Thoracic aorta (tissue), 2 donors: ENCODE data around the gene CEP164. TPM values are rescaled to one million over a fixed set of nuclear protein-coding genes. Genes with fewer than 3 reads are reported as not detected.
A peak's percentile ranks its signal among the peaks of the same experiment; 100 is the strongest.

Experiments used
- ATAC-seq: fragments of 150-250 bp; one replicate; pipeline ENCODE4 v1.8.0; 2017; ENCODE audit warnings: low read depth; ENCODE audit not compliant: insufficient number of reproducible peaks, low FRiP score
- DNase-seq: peaks from one replicate; pipeline ENCODE4 v3.0.0-alpha.2; 2020; ENCODE audit warnings: low spot score
- H3K27ac ChIP-seq, 2 donors: fragments of 200-600 bp; sonication (generic); 1 replicate in 1 of 2; 2 replicates in 1 of 2; pipeline ENCODE4 v1.5.1; 2016; ENCODE audit warnings: mild to moderate bottlenecking in 2 of 2, moderate library complexity in 2 of 2
- H3K27me3 ChIP-seq: fragments of 200-600 bp; sonication (generic); replicated peaks from 2 replicates; pipeline ENCODE4 v1.6.0; 2016; ENCODE audit warnings: mild to moderate bottlenecking; ENCODE audit not compliant: insufficient read depth
- H3K36me3 ChIP-seq: fragments of 200-600 bp; sonication (generic); one replicate; pipeline ENCODE4 v1.5.1; 2016
- H3K4me1 ChIP-seq, 2 donors: fragments of 200-600 bp; sonication (generic); 1 replicate in 1 of 2; 2 replicates in 1 of 2; pipeline versions ENCODE4 v1.5.1 to v1.6.0; 2016; ENCODE audit warnings: low read depth in 2 of 2, mild to moderate bottlenecking in 1 of 2; ENCODE audit not compliant: control insufficient read depth in 1 of 2
- H3K4me3 ChIP-seq: fragments of 200-600 bp; sonication (generic); 2 replicates; pipeline ENCODE4 v1.5.1; 2016; ENCODE audit warnings: mild to moderate bottlenecking
- H3K9me3 ChIP-seq: fragments of 200-600 bp; sonication (generic); 2 replicates; pipeline ENCODE4 v1.5.1; 2016
- total RNA-seq, 2 donors: library from RNA; depleted of rRNA; stranded (reverse); fragments of >200 nt; gene quantifications; one replicate each; pipeline versions ENCODE4 v1.1.0 to v1.2.3, GENCODE V29; 2016
- TF ChIP-seq, protein P1 (sequence below): fragments of 200-600 bp; sonication (generic); IDR thresholded peaks from one replicate; pipeline ENCODE4 v1.5.1; 2019; ENCODE audit warnings: antibody characterized with exemption

Gene CEP164
- total RNA-seq, 2 donors from 2014 or later, result 27.9 to 53.4 TPM

- Histone ChIP-seq H3K27ac (no peak overlapping the region), H3K9me3 (no peaks in the 10 kb centered on the region), H3K36me3 (no peaks in the 10 kb centered on the region), H3K27me3 (no peaks in the 10 kb centered on the region), H3K4me3 (no peak overlapping the region), H3K4me1 (no peaks in the 10 kb centered on the region)
- no peak for ATAC-seq
- TF ChIP-seq, protein P1, sequence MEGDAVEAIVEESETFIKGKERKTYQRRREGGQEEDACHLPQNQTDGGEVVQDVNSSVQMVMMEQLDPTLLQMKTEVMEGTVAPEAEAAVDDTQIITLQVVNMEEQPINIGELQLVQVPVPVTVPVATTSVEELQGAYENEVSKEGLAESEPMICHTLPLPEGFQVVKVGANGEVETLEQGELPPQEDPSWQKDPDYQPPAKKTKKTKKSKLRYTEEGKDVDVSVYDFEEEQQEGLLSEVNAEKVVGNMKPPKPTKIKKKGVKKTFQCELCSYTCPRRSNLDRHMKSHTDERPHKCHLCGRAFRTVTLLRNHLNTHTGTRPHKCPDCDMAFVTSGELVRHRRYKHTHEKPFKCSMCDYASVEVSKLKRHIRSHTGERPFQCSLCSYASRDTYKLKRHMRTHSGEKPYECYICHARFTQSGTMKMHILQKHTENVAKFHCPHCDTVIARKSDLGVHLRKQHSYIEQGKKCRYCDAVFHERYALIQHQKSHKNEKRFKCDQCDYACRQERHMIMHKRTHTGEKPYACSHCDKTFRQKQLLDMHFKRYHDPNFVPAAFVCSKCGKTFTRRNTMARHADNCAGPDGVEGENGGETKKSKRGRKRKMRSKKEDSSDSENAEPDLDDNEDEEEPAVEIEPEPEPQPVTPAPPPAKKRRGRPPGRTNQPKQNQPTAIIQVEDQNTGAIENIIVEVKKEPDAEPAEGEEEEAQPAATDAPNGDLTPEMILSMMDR, result no peak
- no peak for DNase-seq
Measured at GRCh38 chr11:117423046-117423575, 95.5 kb downstream of the CEP164 start.

- DNase-seq, result no peak
- H3K27ac ChIP-seq, result no peak overlapping the region
- no peaks in the 10 kb centered on the region for H3K9me3 ChIP-seq
- H3K27me3 ChIP-seq, result no peaks in the 10 kb centered on the region
- ATAC-seq, result no peak
- H3K4me1 ChIP-seq, result no peaks in the 10 kb centered on the region
- H3K4me3 ChIP-seq, result no peak overlapping the region
- H3K36me3 ChIP-seq, result no peaks in the 10 kb centered on the region
- TF ChIP-seq, protein P1, result no peak
Measured at GRCh38 chr11:117424781-117425180, 97.1 kb downstream of the CEP164 start.

DNA sequence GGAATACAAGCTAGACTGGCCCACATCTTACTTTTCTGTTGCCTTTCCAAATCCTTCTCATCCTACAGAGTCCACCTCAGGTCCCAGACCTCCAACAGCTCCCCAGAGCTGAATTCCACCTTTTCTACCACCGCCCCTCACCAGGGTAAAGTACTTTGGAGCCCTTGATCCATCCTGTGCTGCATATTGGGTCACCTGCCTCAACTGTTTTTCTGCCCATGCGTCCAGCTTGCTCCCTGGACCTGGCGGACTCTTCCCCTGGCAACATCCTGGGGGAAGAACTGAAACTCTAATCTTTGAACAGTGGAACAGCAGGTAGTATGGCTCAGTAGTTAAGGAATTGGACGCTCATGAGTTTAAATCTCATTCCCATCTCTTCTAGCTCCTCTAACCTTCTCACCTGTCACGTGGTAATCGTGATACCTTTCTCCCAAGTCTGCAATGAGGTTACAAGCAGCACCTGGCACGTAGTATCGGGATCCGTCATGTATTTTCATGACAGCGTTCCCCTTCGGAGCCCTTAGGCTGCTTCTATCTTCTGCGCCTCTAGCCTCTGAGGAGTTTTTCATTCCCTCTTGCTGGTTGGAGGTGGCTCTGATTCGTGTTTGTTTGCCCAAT lies 98.1 kb downstream of the CEP164 start:
- TF ChIP-seq, protein P1, result no peak
- ATAC-seq, result no peak
- H3K27me3 ChIP-seq, result no peaks in the 10 kb centered on the region
- peak overlapping the region; percentile 33 for H3K4me3 ChIP-seq
- H3K36me3 ChIP-seq, result no peaks in the 10 kb centered on the region
- no peaks in the 10 kb centered on the region for H3K9me3 ChIP-seq
- DNase-seq, result no peak
- no peak overlapping the region for H3K27ac ChIP-seq
- no peaks in the 10 kb centered on the region for H3K4me1 ChIP-seq

DNA sequence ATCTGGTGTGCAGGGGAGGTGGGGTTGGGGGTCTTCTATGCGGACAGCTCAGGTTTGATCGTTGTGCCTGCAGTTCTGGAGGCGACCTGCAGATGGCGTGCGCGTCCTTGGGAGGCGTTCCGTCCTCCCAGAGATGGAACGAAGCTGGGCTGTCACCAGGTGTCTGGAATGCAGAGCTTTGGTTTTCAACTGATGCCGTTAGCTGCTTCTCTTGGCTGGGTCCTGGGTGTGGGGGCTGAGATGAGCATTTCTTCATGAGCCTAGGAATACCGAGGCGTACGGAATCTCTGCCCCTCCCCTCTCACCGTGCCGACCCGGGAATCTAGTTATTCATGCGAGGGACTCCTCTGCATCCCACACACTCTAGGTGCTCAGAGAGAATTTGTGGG lies 98.6 kb downstream of the CEP164 start:
- H3K27ac ChIP-seq, result no peak overlapping the region
- TF ChIP-seq, protein P1, result peak; percentile 85
- DNase-seq, result no peak

GRCh38 chr11:117426941-117427340 lies 99.3 kb downstream of the CEP164 start:
- H3K9me3 ChIP-seq, result no peaks in the 10 kb centered on the region
- no peak for ATAC-seq
- H3K4me3 ChIP-seq, result no peak overlapping the region
- H3K27ac ChIP-seq, result no peak overlapping the region
- H3K27me3 ChIP-seq, result no peaks in the 10 kb centered on the region
- TF ChIP-seq, protein P1, result no peak
- no peaks in the 10 kb centered on the region for H3K36me3 ChIP-seq
- DNase-seq, result no peak
- no peaks in the 10 kb centered on the region for H3K4me1 ChIP-seq

More for the DNA sequence above, 98.6 kb downstream of the CEP164 start:
- Histone ChIP-seq H3K4me1 (no peaks in the 10 kb centered on the region), H3K27me3 (no peaks in the 10 kb centered on the region), H3K9me3 (no peaks in the 10 kb centered on the region), H3K36me3 (no peaks in the 10 kb centered on the region), H3K4me3 (peak overlapping the region; percentile 33)
- ATAC-seq, result no peak
